Parathyroid adenoma (tissue), 2 donors: ENCODE results near the gene KCTD20.

ENCODE experiments used
- H2AFZ ChIP-seq: fragments of 300-600 bp; sonication (generic); one replicate; pipeline ENCODE4 v1.7.0; 2017; ENCODE audit warnings: antibody characterized with exemption, mild to moderate bottlenecking
- H3K27ac ChIP-seq: fragments of 300-600 bp; sonication (generic); one replicate; pipeline ENCODE4 v1.7.0; 2017
- H3K27me3 ChIP-seq: fragments of 300-600 bp; sonication (generic); one replicate; pipeline ENCODE4 v1.7.0; 2017; ENCODE audit warnings: low read length; ENCODE audit not compliant: control insufficient read depth, insufficient read depth
- H3K36me3 ChIP-seq: fragments of 300-600 bp; sonication (generic); one replicate; pipeline ENCODE4 v1.7.0; 2017; ENCODE audit warnings: low read length; ENCODE audit not compliant: control insufficient read depth, insufficient read depth
- H3K4me1 ChIP-seq: fragments of 300-600 bp; sonication (generic); one replicate; pipeline ENCODE4 v1.7.0; 2017; ENCODE audit warnings: control low read depth
- H3K4me2 ChIP-seq: fragments of 300-600 bp; sonication (generic); one replicate; pipeline ENCODE4 v1.7.0; 2017; ENCODE audit warnings: low read length
- H3K4me3 ChIP-seq: fragments of 300-600 bp; sonication (generic); one replicate; pipeline ENCODE4 v1.7.0; 2017; ENCODE audit warnings: low read depth, low read length
- H3K79me2 ChIP-seq: fragments of 300-600 bp; sonication (generic); one replicate; pipeline ENCODE4 v1.7.0; 2017; ENCODE audit warnings: control low read depth
- H3K9ac ChIP-seq: fragments of 300-600 bp; sonication (generic); one replicate; pipeline ENCODE4 v1.7.0; 2017; ENCODE audit warnings: mild to moderate bottlenecking
- H3K9me3 ChIP-seq: fragments of 300-600 bp; sonication (generic); one replicate; pipeline ENCODE4 v1.7.0; 2017; ENCODE audit warnings: low read length; ENCODE audit not compliant: control insufficient read depth
- TF ChIP-seq, protein P1 (sequence below): fragments of 300-600 bp; sonication (generic); IDR thresholded peaks from one replicate; pipeline ENCODE4 v1.7.0; 2017; ENCODE audit warnings: antibody characterized with exemption, mild to moderate bottlenecking
- donor health status: primary hyperparathyroidism.

KCTD20 gene

GRCh38 chr6:36493859-36494258, 51.1 kb downstream of the KCTD20 start:
- Histone ChIP-seq H3K4me1 (no peaks in the 10 kb centered on the region), H2AFZ (no peak overlapping the region), H3K27me3 (no peaks in the 10 kb centered on the region), H3K27ac (no peak overlapping the region), H3K4me3 (no peak overlapping the region), H3K9ac (no peak overlapping the region), H3K9me3 (no peaks in the 10 kb centered on the region), H3K36me3 (no peaks in the 10 kb centered on the region), H3K4me2 (no peak overlapping the region), H3K79me2 (no peaks in the 10 kb centered on the region)
- TF ChIP-seq, protein P1, sequence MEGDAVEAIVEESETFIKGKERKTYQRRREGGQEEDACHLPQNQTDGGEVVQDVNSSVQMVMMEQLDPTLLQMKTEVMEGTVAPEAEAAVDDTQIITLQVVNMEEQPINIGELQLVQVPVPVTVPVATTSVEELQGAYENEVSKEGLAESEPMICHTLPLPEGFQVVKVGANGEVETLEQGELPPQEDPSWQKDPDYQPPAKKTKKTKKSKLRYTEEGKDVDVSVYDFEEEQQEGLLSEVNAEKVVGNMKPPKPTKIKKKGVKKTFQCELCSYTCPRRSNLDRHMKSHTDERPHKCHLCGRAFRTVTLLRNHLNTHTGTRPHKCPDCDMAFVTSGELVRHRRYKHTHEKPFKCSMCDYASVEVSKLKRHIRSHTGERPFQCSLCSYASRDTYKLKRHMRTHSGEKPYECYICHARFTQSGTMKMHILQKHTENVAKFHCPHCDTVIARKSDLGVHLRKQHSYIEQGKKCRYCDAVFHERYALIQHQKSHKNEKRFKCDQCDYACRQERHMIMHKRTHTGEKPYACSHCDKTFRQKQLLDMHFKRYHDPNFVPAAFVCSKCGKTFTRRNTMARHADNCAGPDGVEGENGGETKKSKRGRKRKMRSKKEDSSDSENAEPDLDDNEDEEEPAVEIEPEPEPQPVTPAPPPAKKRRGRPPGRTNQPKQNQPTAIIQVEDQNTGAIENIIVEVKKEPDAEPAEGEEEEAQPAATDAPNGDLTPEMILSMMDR = no peak

DNA sequence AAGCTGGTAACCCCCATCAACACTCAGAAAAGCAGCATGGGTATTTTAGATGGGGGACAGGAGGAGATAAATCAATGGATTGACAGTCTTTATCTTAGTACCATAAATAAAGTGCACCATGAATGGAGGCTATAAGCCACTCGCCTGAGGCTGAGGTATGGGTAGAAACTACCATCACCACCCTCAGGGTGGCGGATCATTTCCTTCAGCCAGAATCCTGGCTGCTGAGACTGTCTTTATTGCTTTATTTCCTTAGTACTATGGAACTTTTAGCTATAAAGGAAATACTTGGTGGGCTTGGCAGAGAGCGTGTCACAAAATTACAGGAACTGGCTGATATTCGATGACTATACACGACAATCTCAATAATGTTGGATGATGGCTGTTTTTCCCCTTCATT, 52.3 kb downstream of the KCTD20 start:
- no peak overlapping the region for H3K4me2 ChIP-seq
- H3K36me3 ChIP-seq = no peaks in the 10 kb centered on the region
- no peak overlapping the region for H3K4me3 ChIP-seq
- no peaks in the 10 kb centered on the region for H3K4me1 ChIP-seq
- no peaks in the 10 kb centered on the region for H3K79me2 ChIP-seq
- H2AFZ ChIP-seq = no peak overlapping the region
- no peaks in the 10 kb centered on the region for H3K27me3 ChIP-seq
- H3K9me3 ChIP-seq = no peaks in the 10 kb centered on the region
- H3K9ac ChIP-seq = no peak overlapping the region
- H3K27ac ChIP-seq = no peak overlapping the region
- TF ChIP-seq, protein P1 = no peak

GRCh38 chr6:36499918-36500317, 57.1 kb downstream of the KCTD20 start:
- no peaks in the 10 kb centered on the region for H3K4me1 ChIP-seq
- no peaks in the 10 kb centered on the region for H3K36me3 ChIP-seq
- no peak overlapping the region for H3K27ac ChIP-seq
- no peak overlapping the region for H2AFZ ChIP-seq
- no peak overlapping the region for H3K4me2 ChIP-seq
- TF ChIP-seq, protein P1 = no peak
- no peaks in the 10 kb centered on the region for H3K9me3 ChIP-seq
- H3K79me2 ChIP-seq = no peaks in the 10 kb centered on the region
- H3K9ac ChIP-seq = no peak overlapping the region
- H3K27me3 ChIP-seq = no peaks in the 10 kb centered on the region
- no peak overlapping the region for H3K4me3 ChIP-seq

DNA sequence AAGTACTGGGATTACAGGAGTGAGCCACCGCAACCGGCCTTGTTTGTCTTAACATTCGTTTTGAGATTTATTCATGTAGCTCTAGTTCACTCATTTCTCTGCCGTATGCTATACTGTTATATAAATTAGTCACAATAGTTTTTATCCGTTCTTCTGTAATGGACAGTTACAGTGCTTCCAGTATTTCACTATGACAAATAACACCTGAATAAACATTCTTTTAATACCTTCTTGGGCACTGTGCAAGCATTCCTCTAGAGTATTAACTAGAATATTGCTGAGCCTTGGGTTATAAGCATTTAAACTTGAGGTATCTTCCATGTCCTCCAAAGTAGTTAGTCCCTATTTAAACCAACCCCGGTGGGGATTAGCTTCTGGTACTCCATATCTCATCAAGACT, 58.9 kb downstream of the KCTD20 start:
- Histone ChIP-seq H2AFZ (no peak overlapping the region), H3K4me2 (no peak overlapping the region), H3K4me1 (no peaks in the 10 kb centered on the region), H3K9ac (no peak overlapping the region), H3K79me2 (no peaks in the 10 kb centered on the region), H3K9me3 (no peaks in the 10 kb centered on the region), H3K27ac (no peak overlapping the region), H3K27me3 (no peaks in the 10 kb centered on the region), H3K4me3 (no peak overlapping the region), H3K36me3 (no peaks in the 10 kb centered on the region)
- TF ChIP-seq, protein P1 = no peak

DNA sequence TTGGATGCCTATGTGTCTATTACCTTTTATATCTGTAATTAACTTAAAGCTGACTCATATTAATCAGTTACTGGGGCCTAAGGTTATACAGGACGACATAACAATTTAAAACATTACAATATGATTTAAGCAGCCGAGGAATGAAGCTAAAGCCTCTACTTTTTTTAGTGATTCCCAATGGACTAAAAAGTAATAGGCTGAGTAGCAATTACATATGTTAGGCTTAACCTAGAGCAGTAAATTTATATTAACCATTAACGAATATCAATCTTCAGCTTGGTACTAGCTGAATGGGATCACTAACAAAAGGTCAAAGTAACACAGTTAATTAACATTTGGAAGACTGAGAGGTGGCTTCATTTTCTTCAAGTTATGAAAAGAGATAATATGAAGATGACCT, 61.4 kb downstream of the KCTD20 start:
- Histone ChIP-seq H3K4me3 (no peak overlapping the region), H3K27ac (no peak overlapping the region), H3K9ac (no peak overlapping the region), H3K79me2 (no peaks in the 10 kb centered on the region), H2AFZ (no peak overlapping the region), H3K27me3 (no peaks in the 10 kb centered on the region), H3K4me1 (no peaks in the 10 kb centered on the region), H3K9me3 (no peaks in the 10 kb centered on the region), H3K4me2 (no peak overlapping the region), H3K36me3 (no peaks in the 10 kb centered on the region)
- TF ChIP-seq, protein P1 = no peak
